Activated CD8-positive, alpha-beta memory T cell treated with anti-CD3 and anti-CD28 coated beads for 24 hours (primary cell): ENCODE measurements around the gene KRT6A.
A peak's percentile ranks its signal among the peaks of the same experiment; 100 is the strongest.

Experiments
- DNase-seq: peaks from one replicate; pipeline ENCODE4 v3.0.0-alpha.2; 2020

Gene KRT6A

GRCh38 chr12:52493172-52493571, at the start of gene KRT6A:
TSS of gene KRT6A (minus strand) at chr12:52493257. CDS start at chr12:52493188, 69 bp downstream.
- no peak for DNase-seq

GRCh38 chr12:52542157-52542556, 49.1 kb upstream of the KRT6A start:
- DNase-seq: no peak

GRCh38 chr12:52541709-52542108, 48.7 kb upstream of the KRT6A start:
- DNase-seq: no peak

- no peak for DNase-seq
Measured at GRCh38 chr12:52540531-52540930, 47.5 kb upstream of the KRT6A start.

- DNase-seq: no peak
Measured at GRCh38 chr12:52539821-52540173, 46.7 kb upstream of the KRT6A start.

GRCh38 chr12:52539083-52539820, 46.2 kb upstream of the KRT6A start:
- DNase-seq: no peak

GRCh38 chr12:52537101-52537500, 44.0 kb upstream of the KRT6A start:
- DNase-seq: no peak

- no peak for DNase-seq
Measured at GRCh38 chr12:52535574-52535973, 42.5 kb upstream of the KRT6A start.

GRCh38 chr12:52534482-52534881, 41.4 kb upstream of the KRT6A start:
- DNase-seq: no peak

GRCh38 chr12:52533686-52534470, 40.8 kb upstream of the KRT6A start:
- DNase-seq: no peak

GRCh38 chr12:52532636-52533035, 39.6 kb upstream of the KRT6A start:
- no peak for DNase-seq

- no peak for DNase-seq
Measured at GRCh38 chr12:52531566-52532300, 38.7 kb upstream of the KRT6A start.

- no peak for DNase-seq
Measured at GRCh38 chr12:52530905-52531304, 37.8 kb upstream of the KRT6A start.

- DNase-seq: no peak
Measured at GRCh38 chr12:52530366-52530765, 37.3 kb upstream of the KRT6A start.

- no peak for DNase-seq
Measured at GRCh38 chr12:52529846-52530245, 36.8 kb upstream of the KRT6A start.

GRCh38 chr12:52529417-52529816, 36.4 kb upstream of the KRT6A start:
- DNase-seq: no peak

GRCh38 chr12:52528641-52529143, 35.6 kb upstream of the KRT6A start:
- no peak for DNase-seq

GRCh38 chr12:52527121-52527800, 34.2 kb upstream of the KRT6A start:
- peak; percentile 33 for DNase-seq

GRCh38 chr12:52526511-52526951, 33.5 kb upstream of the KRT6A start:
- DNase-seq: peak; percentile 51

GRCh38 chr12:52525661-52526499, 32.8 kb upstream of the KRT6A start:
- peak; percentile 52 for DNase-seq

GRCh38 chr12:52524898-52525591, 32.0 kb upstream of the KRT6A start:
- peak; percentile 44 for DNase-seq
